ENCODE results near the gene ISCA1. TPM values are rescaled to one million over a fixed set of nuclear protein-coding genes. Genes with fewer than 3 reads are reported as not detected.

ISCA1 gene
- polyA plus RNA-seq, 1 donor (not counting 4 experiments of a cell fraction or from before 2014, with no cell fraction given) = 37.4 TPM

DNA sequence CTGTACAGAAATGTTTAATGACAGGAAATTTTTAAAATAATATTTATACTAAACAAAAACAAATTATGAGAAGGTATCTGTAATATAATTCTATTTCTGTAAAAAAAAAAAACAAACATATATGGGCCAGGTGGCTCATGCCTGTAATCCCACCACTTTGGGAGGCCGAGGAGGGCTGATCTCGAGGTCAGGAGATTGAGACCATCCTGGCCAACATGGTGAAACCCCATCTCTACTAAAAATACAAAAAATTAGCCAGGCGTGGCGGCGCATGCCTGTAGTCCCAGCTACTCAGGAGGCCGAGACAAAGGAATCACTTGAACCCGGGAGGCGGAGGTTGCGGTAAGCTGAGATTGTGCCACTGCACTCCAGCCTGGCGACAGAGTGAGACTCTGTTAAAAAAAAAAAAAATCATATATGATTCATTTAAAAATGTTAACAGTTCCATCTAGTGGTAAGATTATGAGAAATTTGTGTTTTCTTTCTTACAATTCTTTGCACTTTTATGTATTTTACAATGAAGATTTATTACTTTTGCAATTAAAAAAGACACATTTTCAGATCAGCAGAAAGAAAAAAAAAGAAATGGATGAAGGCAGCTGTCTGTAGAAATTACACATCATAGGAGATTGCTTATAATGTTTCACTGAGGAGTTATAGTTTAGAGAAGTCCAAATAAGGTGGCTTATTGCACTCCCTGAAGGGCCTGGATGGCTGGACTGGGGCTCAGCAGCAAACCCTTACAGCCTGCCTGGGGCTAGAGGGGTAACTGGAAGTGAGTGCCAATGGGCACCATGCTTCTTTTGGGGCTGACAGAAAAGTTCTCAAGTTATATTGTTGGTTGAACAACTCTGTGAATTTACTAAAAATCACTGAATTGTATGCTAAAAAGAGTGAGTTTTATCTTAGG, 43.2 kb downstream of the ISCA1 start:
- TF ChIP-seq, protein P1, sequence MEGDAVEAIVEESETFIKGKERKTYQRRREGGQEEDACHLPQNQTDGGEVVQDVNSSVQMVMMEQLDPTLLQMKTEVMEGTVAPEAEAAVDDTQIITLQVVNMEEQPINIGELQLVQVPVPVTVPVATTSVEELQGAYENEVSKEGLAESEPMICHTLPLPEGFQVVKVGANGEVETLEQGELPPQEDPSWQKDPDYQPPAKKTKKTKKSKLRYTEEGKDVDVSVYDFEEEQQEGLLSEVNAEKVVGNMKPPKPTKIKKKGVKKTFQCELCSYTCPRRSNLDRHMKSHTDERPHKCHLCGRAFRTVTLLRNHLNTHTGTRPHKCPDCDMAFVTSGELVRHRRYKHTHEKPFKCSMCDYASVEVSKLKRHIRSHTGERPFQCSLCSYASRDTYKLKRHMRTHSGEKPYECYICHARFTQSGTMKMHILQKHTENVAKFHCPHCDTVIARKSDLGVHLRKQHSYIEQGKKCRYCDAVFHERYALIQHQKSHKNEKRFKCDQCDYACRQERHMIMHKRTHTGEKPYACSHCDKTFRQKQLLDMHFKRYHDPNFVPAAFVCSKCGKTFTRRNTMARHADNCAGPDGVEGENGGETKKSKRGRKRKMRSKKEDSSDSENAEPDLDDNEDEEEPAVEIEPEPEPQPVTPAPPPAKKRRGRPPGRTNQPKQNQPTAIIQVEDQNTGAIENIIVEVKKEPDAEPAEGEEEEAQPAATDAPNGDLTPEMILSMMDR (optimal IDR thresholded peaks at IDR 0.05 in 1 of 3, IDR thresholded peaks at IDR 0.05 in 1 of 3, conservative IDR thresholded peaks at IDR 0.05 in 1 of 3; ENCODE audit: extremely low read depth in 1 of 3, insufficient read depth in 2 of 3, low read length in 3 of 3) = no peak
- TF ChIP-seq EZH2 (IDR thresholded peaks at IDR 0.05; ENCODE audit: low read length) = no peak
- Histone ChIP-seq H3K4me1 (ENCODE audit: control insufficient read depth, extremely low read depth, insufficient read depth, low read length) (no peaks in the 10 kb centered on the region), H2AFZ (ENCODE audit: control insufficient read depth, low read length) (no peak overlapping the region), H3K79me2 (ENCODE audit: control insufficient read depth, insufficient read depth, low read length) (no peaks in the 10 kb centered on the region), H3K36me3 (ENCODE audit: control insufficient read depth in 2 of 2, extremely low read depth in 1 of 2, insufficient read depth in 2 of 2, low read length in 2 of 2) (no peaks in the 10 kb centered on the region), H3K27me3 (ENCODE audit: control insufficient read depth, extremely low read depth, insufficient read depth, low read length) (no peaks in the 10 kb centered on the region), H3K4me2 (ENCODE audit: control insufficient read depth, extremely low read depth, insufficient read depth, low read depth, low read length) (no peak overlapping the region), H3K4me3 (ENCODE audit: control insufficient read depth in 2 of 3, extremely low read depth in 1 of 3, insufficient read depth in 2 of 3, low read depth in 1 of 3, low read length in 3 of 3) (no peak overlapping the region), H3K27ac (ENCODE audit: control insufficient read depth, insufficient read depth, low read length) (no peak overlapping the region), H4K20me1 (ENCODE audit: control insufficient read depth, extremely low read depth, insufficient read depth, low read length) (no peaks in the 10 kb centered on the region), H3K9me1 (ENCODE audit: control insufficient read depth, extremely low read depth, insufficient read depth, low read length) (no peaks in the 10 kb centered on the region), H3K9ac (ENCODE audit: control insufficient read depth, extremely low read depth, insufficient read depth, low read length) (no peak overlapping the region), H3K9me3 (ENCODE audit: control insufficient read depth, low read depth, low read length) (no peaks in the 10 kb centered on the region)
- no peak for FAIRE-seq
- DNase-seq (ENCODE audit: low read depth, low spot score) = no peak
- dilution Hi-C loops (cut with MboI; ENCODE audit: extremely low pct_ligation_motif_present, low sequenced_read_pairs) = no loop called here

DNA sequence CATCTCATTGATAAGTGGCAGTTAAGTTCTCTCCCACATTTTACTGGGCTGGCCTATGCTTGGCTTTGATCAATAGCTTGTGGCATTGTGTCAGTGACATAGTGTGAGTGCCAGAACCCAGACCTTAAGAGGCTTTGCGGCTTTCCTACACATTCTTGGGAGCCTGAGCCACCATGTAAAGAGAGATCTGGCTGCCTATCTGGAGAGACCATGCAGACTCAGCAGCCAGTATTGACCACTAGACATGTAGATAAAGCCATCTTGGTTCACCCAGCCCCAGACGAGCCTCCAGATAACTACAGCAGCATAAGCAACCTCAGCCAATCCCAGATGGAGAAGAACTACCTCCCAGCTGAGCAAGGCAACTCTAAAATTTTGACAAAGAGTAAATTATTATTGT, 51.5 kb downstream of the ISCA1 start:
- no peak overlapping the region for H3K4me3 ChIP-seq (ENCODE audit: control insufficient read depth in 2 of 3, extremely low read depth in 1 of 3, insufficient read depth in 2 of 3, low read depth in 1 of 3, low read length in 3 of 3)
- H3K27ac ChIP-seq (ENCODE audit: control insufficient read depth, insufficient read depth, low read length) = no peak overlapping the region
- H2AFZ ChIP-seq (ENCODE audit: control insufficient read depth, low read length) = no peak overlapping the region
- H4K20me1 ChIP-seq (ENCODE audit: control insufficient read depth, extremely low read depth, insufficient read depth, low read length) = no peaks in the 10 kb centered on the region
- H3K4me1 ChIP-seq (ENCODE audit: control insufficient read depth, extremely low read depth, insufficient read depth, low read length) = no peaks in the 10 kb centered on the region
- FAIRE-seq = no peak
- H3K36me3 ChIP-seq (ENCODE audit: control insufficient read depth in 2 of 2, extremely low read depth in 1 of 2, insufficient read depth in 2 of 2, low read length in 2 of 2) = no peaks in the 10 kb centered on the region
- no peak for DNase-seq (ENCODE audit: low read depth, low spot score)
- no peaks in the 10 kb centered on the region for H3K27me3 ChIP-seq (ENCODE audit: control insufficient read depth, extremely low read depth, insufficient read depth, low read length)
- no peaks in the 10 kb centered on the region for H3K9me3 ChIP-seq (ENCODE audit: control insufficient read depth, low read depth, low read length)
- no peak overlapping the region for H3K4me2 ChIP-seq (ENCODE audit: control insufficient read depth, extremely low read depth, insufficient read depth, low read depth, low read length)
- no peaks in the 10 kb centered on the region for H3K79me2 ChIP-seq (ENCODE audit: control insufficient read depth, insufficient read depth, low read length)
- H3K9me1 ChIP-seq (ENCODE audit: control insufficient read depth, extremely low read depth, insufficient read depth, low read length) = no peaks in the 10 kb centered on the region
- no peak for TF ChIP-seq EZH2 (IDR thresholded peaks at IDR 0.05; ENCODE audit: low read length)
- TF ChIP-seq, protein P1 (optimal IDR thresholded peaks at IDR 0.05 in 1 of 3, IDR thresholded peaks at IDR 0.05 in 1 of 3, conservative IDR thresholded peaks at IDR 0.05 in 1 of 3; ENCODE audit: extremely low read depth in 1 of 3, insufficient read depth in 2 of 3, low read length in 3 of 3) = no peak
- no peak overlapping the region for H3K9ac ChIP-seq (ENCODE audit: control insufficient read depth, extremely low read depth, insufficient read depth, low read length)
- dilution Hi-C loops (cut with MboI; ENCODE audit: extremely low pct_ligation_motif_present, low sequenced_read_pairs) = no loop called here
